PC-9 (cell line): ENCODE measurements around the gene GALNT14. TPM values are rescaled to one million over a fixed set of nuclear protein-coding genes. Genes with fewer than 3 reads are reported as not detected.

Experiments used
- BruUV-seq: library from RNA; stranded (reverse); fragments of 400-500 nt; replicated peaks from 2 replicates; lab custom pipeline; 2021; lab: Mats Ljungman, UMichigan
- CTCF ChIA-PET: fragments of 300-600 bp; sonication (Branson Sonifier 250); formaldehyde crosslinking; loops from one replicate; lab custom pipeline; 2022; ENCODE audit warnings: antibody characterized with exemption; lab: Charles Lee
- POLR2A ChIA-PET: fragments of 300-600 bp; sonication (Branson Sonifier 250); formaldehyde crosslinking; loops from one replicate; lab custom pipeline; 2022; ENCODE audit warnings: antibody characterized with exemption; ENCODE audit not compliant: unreplicated experiment; lab: Charles Lee
- DNase-seq, 2 experiments: peaks; one replicate each; pipeline versions ENCODE4 v3.0.0 to v3.0.0-alpha.2; 2015 to 2022; ENCODE audit warnings: mixed read lengths in 1 of 2
- H2AFZ ChIP-seq: fragments of 200-600 bp; sonication (generic); 2 replicates; pipeline ENCODE4 v1.8.1; 2017; ENCODE audit warnings: antibody characterized with exemption
- H3F3A ChIP-seq: fragments of 200-600 bp; sonication (generic); 2 replicates; pipeline ENCODE4 v1.8.1; 2017; ENCODE audit warnings: antibody characterized with exemption, mild to moderate bottlenecking, low read depth; ENCODE audit not compliant: insufficient read depth
- H3K27ac ChIP-seq: fragments of 200-600 bp; sonication (generic); 2 replicates; pipeline ENCODE4 v1.6.1; 2016; ENCODE audit warnings: mixed run types
- H3K27me3 ChIP-seq: fragments of 200-600 bp; sonication (generic); 2 replicates; pipeline ENCODE4 v1.6.1; 2016; ENCODE audit warnings: low read depth, mixed run types; ENCODE audit not compliant: insufficient read depth
- H3K36me3 ChIP-seq: fragments of 200-600 bp; sonication (generic); 2 replicates; pipeline ENCODE4 v1.6.1; 2016; ENCODE audit warnings: low read depth, mixed run types
- H3K4me1 ChIP-seq: fragments of 200-600 bp; sonication (generic); replicated peaks from 2 replicates; pipeline ENCODE4 v1.6.1; 2016; ENCODE audit warnings: mixed run types; ENCODE audit not compliant: insufficient read depth
- H3K4me2 ChIP-seq: fragments of 200-600 bp; sonication (generic); 2 replicates; pipeline ENCODE4 v1.6.1; 2017; ENCODE audit warnings: mixed run types
- H3K4me3 ChIP-seq: fragments of 200-600 bp; sonication (generic); 2 replicates; pipeline ENCODE4 v1.6.1; 2016; ENCODE audit warnings: mixed run types
- H3K79me2 ChIP-seq: fragments of 200-600 bp; sonication (generic); 2 replicates; pipeline ENCODE4 v1.6.1; 2017; ENCODE audit warnings: low read depth, mixed run types
- H3K9me2 ChIP-seq: fragments of 200-600 bp; sonication (generic); 2 replicates; pipeline ENCODE4 v1.8.1; 2017; ENCODE audit warnings: mild to moderate bottlenecking; ENCODE audit not compliant: insufficient read depth
- H3K9me3 ChIP-seq: fragments of 200-600 bp; sonication (generic); 2 replicates; pipeline ENCODE4 v1.8.1; 2016; ENCODE audit warnings: low read depth; ENCODE audit not compliant: insufficient read depth
- H4K20me1 ChIP-seq: fragments of 200-600 bp; sonication (generic); 2 replicates; pipeline ENCODE4 v1.8.1; 2017; ENCODE audit not compliant: insufficient read depth
- CTCF ChIP-seq: fragments of 200-600 bp; sonication (generic); conservative IDR thresholded peaks from 2 replicates; pipeline ENCODE4 v1.6.1; 2017; ENCODE audit warnings: mixed run types, antibody characterized with exemption, mild to moderate bottlenecking, moderate library complexity
- EZH2 ChIP-seq: fragments of 200-600 bp; sonication (generic); IDR thresholded peaks from 2 replicates; pipeline ENCODE4 v1.8.0; 2017; ENCODE audit warnings: antibody characterized with exemption, low read depth
- intact Hi-C: fragments of 100-400 bp; cut with micrococcal nuclease; formaldehyde crosslinking; loops from one replicate; pipeline ENCODE4 v1.10.0; 2022; ENCODE audit not compliant: unreplicated experiment
- total RNA-seq: library from RNA; stranded (reverse); gene quantifications from 2 replicates; pipeline ENCODE4 v1.2.3, GENCODE V29; 2021

The GALNT14 gene
- total RNA-seq, 1 experiment from 2014 or later: 3.1 TPM

GRCh38 chr2:30926606-30927005 lies 211.6 kb downstream of the GALNT14 start:
- Histone ChIP-seq H3K9me3 (no peaks in the 10 kb centered on the region), H3K4me1 (no peaks in the 10 kb centered on the region), H3K9me2 (no peaks in the 10 kb centered on the region), H3K27me3 (no peaks in the 10 kb centered on the region), H3K79me2 (no peaks in the 10 kb centered on the region), H3K36me3 (0 out of 2 replicates have a peak, but pooled peaks cover 7% of the 10 kb centered on the region), H4K20me1 (no peaks in the 10 kb centered on the region), H3F3A (no peaks in the 10 kb centered on the region), H3K27ac (no peak overlapping the region), H3K4me2 (no peak overlapping the region), H2AFZ (no peak overlapping the region), H3K4me3 (no peak overlapping the region)
- POLR2A ChIA-PET: no interaction called here
- no peak for DNase-seq
- CTCF ChIA-PET: no interaction called here
- intact Hi-C loops: no loop called here
- no peak for TF ChIP-seq EZH2
- no peak for TF ChIP-seq CTCF
- BruUV-seq: no TSS peak

- Histone ChIP-seq H3K4me2 (no peak overlapping the region), H3K9me2 (no peaks in the 10 kb centered on the region), H3K4me3 (no peak overlapping the region), H4K20me1 (no peaks in the 10 kb centered on the region), H3F3A (no peaks in the 10 kb centered on the region), H3K4me1 (no peaks in the 10 kb centered on the region), H3K9me3 (no peaks in the 10 kb centered on the region), H3K79me2 (no peaks in the 10 kb centered on the region), H3K27ac (no peak overlapping the region), H3K27me3 (no peaks in the 10 kb centered on the region), H2AFZ (no peak overlapping the region), H3K36me3 (no peaks in the 10 kb centered on the region)
- no peak for TF ChIP-seq EZH2
- TF ChIP-seq CTCF: no peak
- intact Hi-C loops: no loop called here
- no peak for DNase-seq
- ChIA-PET POLR2A (no interaction called here), CTCF (no interaction called here)
- BruUV-seq: no TSS peak
These were observed 214.6 kb downstream of the GALNT14 start for GRCh38 chr2:30923623-30924022.

- BruUV-seq: no TSS peak
- DNase-seq: no peak
- H3K4me1 ChIP-seq: no peaks in the 10 kb centered on the region
- ChIA-PET POLR2A (no interaction called here), CTCF (no interaction called here)
- no peaks in the 10 kb centered on the region for H3F3A ChIP-seq
- H3K27ac ChIP-seq: no peak overlapping the region
- no peak overlapping the region for H3K4me3 ChIP-seq
- H3K9me2 ChIP-seq: no peaks in the 10 kb centered on the region
- H3K9me3 ChIP-seq: no peaks in the 10 kb centered on the region
- no peaks in the 10 kb centered on the region for H4K20me1 ChIP-seq
- no peaks in the 10 kb centered on the region for H3K79me2 ChIP-seq
- TF ChIP-seq CTCF: no peak
- no peak for TF ChIP-seq EZH2
- intact Hi-C loops: no loop called here
- no peaks in the 10 kb centered on the region for H3K36me3 ChIP-seq
- H3K27me3 ChIP-seq: no peaks in the 10 kb centered on the region
- no peak overlapping the region for H2AFZ ChIP-seq
- H3K4me2 ChIP-seq: no peak overlapping the region
These were observed 217.7 kb downstream of the GALNT14 start for GRCh38 chr2:30920511-30920910.
